H1 (cell line): Measurements from ENCODE around the gene RNASEH2C. TPM values are rescaled to one million over a fixed set of nuclear protein-coding genes. Genes with fewer than 3 reads are reported as not detected.

Experiments used
- CTCF ChIA-PET: fragments of 300-600 bp; sonication (Branson Sonifier 250); formaldehyde crosslinking; loops from one replicate; lab custom pipeline; 2021; ENCODE audit not compliant: partially characterized antibody; lab: Charles Lee
- POLR2A ChIA-PET: fragments of 300-600 bp; sonication (Branson Sonifier 250); formaldehyde crosslinking; loops from one replicate; lab custom pipeline; 2021; ENCODE audit warnings: inconsistent platforms; ENCODE audit not compliant: partially characterized antibody; lab: Charles Lee
- DNase-seq, 2 experiments: peaks; one replicate each; pipeline versions ENCODE4 v3.0.0 to v3.0.0-alpha.2; 2010 to 2022; ENCODE audit warnings: low spot score in 2 of 2, low read depth in 1 of 2, mixed read lengths in 1 of 2
- FAIRE-seq: peaks from 2 replicates; lab custom pipeline; 2011; peaks lifted over from hg19 to GRCh38; lab: Jason Lieb, UNC
- H2AFZ ChIP-seq: 2 replicates; pipeline ENCODE4 v1.8.1; 2012; ENCODE audit warnings: low read length, inconsistent platforms
- H2AK5ac ChIP-seq: 2 replicates; pipeline ENCODE4 v1.6.1; 2013; ENCODE audit warnings: low read depth, low read length
- H2BK120ac ChIP-seq: replicated peaks from 2 replicates; pipeline ENCODE3; 2013; ENCODE audit warnings: low read depth, low read length, inconsistent platforms
- H2BK12ac ChIP-seq: 2 replicates; pipeline ENCODE4 v1.6.1; 2013; ENCODE audit warnings: low read depth, low read length
- H2BK15ac ChIP-seq: 2 replicates; pipeline ENCODE4 v1.6.1; 2013; ENCODE audit warnings: low read length
- H2BK20ac ChIP-seq: 2 replicates; pipeline ENCODE4 v1.6.1; 2013; ENCODE audit warnings: low read length
- H2BK5ac ChIP-seq: 2 replicates; pipeline ENCODE4 v1.6.1; 2013; ENCODE audit warnings: low read depth, low read length
- H3K14ac ChIP-seq: 2 replicates; pipeline ENCODE4 v1.6.1; 2013; ENCODE audit warnings: inconsistent platforms; ENCODE audit not compliant: insufficient read length
- H3K18ac ChIP-seq: 2 replicates; pipeline ENCODE4 v1.6.1; 2013; ENCODE audit warnings: low read length; ENCODE audit errors: extremely low read depth
- H3K23ac ChIP-seq: 2 replicates; pipeline ENCODE4 v1.6.1; 2013; ENCODE audit warnings: inconsistent platforms; ENCODE audit not compliant: insufficient read length
- H3K23me2 ChIP-seq: 2 replicates; pipeline ENCODE4 v1.6.1; 2013; ENCODE audit warnings: low read depth, low read length
- H3K27ac ChIP-seq: 2 replicates; pipeline ENCODE4 v1.6.1; 2011; ENCODE audit warnings: low read depth, low read length, inconsistent platforms
- H3K27me3 ChIP-seq, 4 experiments: replicated peaks in 1 of 4; 1 replicate in 1 of 4; 2 replicates in 3 of 4; pipeline versions ENCODE4 v1.6.1 to v1.8.1; 2011 to 2013; ENCODE audit warnings: low read length in 3 of 4, mild to moderate bottlenecking in 3 of 4, inconsistent platforms in 2 of 4, mixed read lengths in 2 of 4, moderate library complexity in 1 of 4; ENCODE audit not compliant: control insufficient read depth in 3 of 4, insufficient read depth in 3 of 4; ENCODE audit errors: extremely low read depth in 1 of 4
- H3K36me3 ChIP-seq, 4 experiments: 2 replicates each; pipeline versions ENCODE4 v1.6.1 to v1.8.1; 2011 to 2013; ENCODE audit warnings: mild to moderate bottlenecking in 4 of 4, low read length in 3 of 4, moderate library complexity in 2 of 4, control low read depth in 1 of 4, inconsistent platforms in 1 of 4; ENCODE audit not compliant: insufficient read depth in 4 of 4, control insufficient read depth in 2 of 4
- H3K4ac ChIP-seq: replicated peaks from 2 replicates; pipeline ENCODE3; 2013; ENCODE audit warnings: low read length, low read depth, mixed read lengths, inconsistent platforms; ENCODE audit not compliant: insufficient read length
- H3K4me1 ChIP-seq, 4 experiments: replicated peaks in 1 of 4; 1 replicate in 1 of 4; 2 replicates in 3 of 4; pipeline versions ENCODE4 v1.6.1 to v1.8.1; 2011 to 2013; ENCODE audit warnings: low read length in 3 of 4, inconsistent platforms in 2 of 4, mixed read lengths in 1 of 4; ENCODE audit not compliant: insufficient read depth in 4 of 4, control insufficient read depth in 3 of 4
- H3K4me2 ChIP-seq, 2 experiments: 2 replicates each; pipeline versions ENCODE4 v1.6.1 to v1.8.1; 2011 to 2013; ENCODE audit warnings: low read depth in 2 of 2, low read length in 2 of 2, control low read depth in 1 of 2, inconsistent platforms in 1 of 2, mild to moderate bottlenecking in 1 of 2; ENCODE audit not compliant: insufficient read depth in 1 of 2
- H3K4me3 ChIP-seq, 4 experiments: fragments of 200-600, 300-600 bp in 1 of 4; sonication (generic), shearing (Covaris generic), sonication (Bioruptor Twin) in 1 of 4; 2 replicates each; pipeline versions ENCODE4 v1.5.1 to v1.8.1; 2011 to 2016; ENCODE audit warnings: low read length in 4 of 4, low read depth in 3 of 4, control low read depth in 2 of 4, inconsistent platforms in 2 of 4, mild to moderate bottlenecking in 2 of 4, mixed read lengths in 1 of 4, moderate library complexity in 1 of 4; ENCODE audit not compliant: insufficient read depth in 2 of 4; ENCODE audit errors: extremely low read depth in 1 of 4
- H3K56ac ChIP-seq: replicated peaks from 2 replicates; pipeline ENCODE3; 2013; ENCODE audit warnings: low read depth, mild to moderate bottlenecking, mixed read lengths, low read length, inconsistent platforms; ENCODE audit not compliant: insufficient read length
- H3K79me1 ChIP-seq: 2 replicates; pipeline ENCODE4 v1.6.1; 2013; ENCODE audit warnings: low read depth, low read length, control low read depth
- H3K79me2 ChIP-seq, 2 experiments: 2 replicates each; pipeline versions ENCODE4 v1.6.1 to v1.8.1; 2012 to 2013; ENCODE audit warnings: low read length in 2 of 2, mild to moderate bottlenecking in 2 of 2, inconsistent platforms in 1 of 2; ENCODE audit not compliant: insufficient read depth in 2 of 2, control insufficient read depth in 1 of 2
- H3K9ac ChIP-seq, 4 experiments: replicated peaks in 1 of 4; 1 replicate in 1 of 4; 2 replicates in 3 of 4; pipeline versions ENCODE4 v1.6.1 to v1.8.1; 2011 to 2013; ENCODE audit warnings: low read depth in 3 of 4, low read length in 3 of 4, control low read depth in 2 of 4, mild to moderate bottlenecking in 2 of 4, moderate library complexity in 2 of 4, inconsistent platforms in 1 of 4; ENCODE audit errors: extremely low read depth in 1 of 4
- H3K9me3 ChIP-seq, 2 experiments: 2 replicates each; pipeline versions ENCODE4 v1.6.1 to v1.8.1; 2012 to 2013; ENCODE audit warnings: mild to moderate bottlenecking in 2 of 2, moderate library complexity in 2 of 2, control low read depth in 1 of 2, inconsistent platforms in 1 of 2, low read depth in 1 of 2, low read length in 1 of 2, mixed read lengths in 1 of 2; ENCODE audit not compliant: insufficient read depth in 2 of 2
- H4K20me1 ChIP-seq, 2 experiments: replicated peaks in 1 of 2; 2 replicates each; pipeline versions ENCODE3 to v1.8.1; 2011 to 2013; ENCODE audit warnings: inconsistent platforms in 2 of 2, low read length in 2 of 2, mild to moderate bottlenecking in 1 of 2; ENCODE audit not compliant: insufficient read depth in 2 of 2, control insufficient read depth in 1 of 2
- H4K5ac ChIP-seq: 2 replicates; pipeline ENCODE4 v1.6.1; 2013; ENCODE audit warnings: low read length, low read depth, mixed read lengths, inconsistent platforms; ENCODE audit not compliant: insufficient read length
- H4K8ac ChIP-seq: 2 replicates; pipeline ENCODE4 v1.8.0; 2013; ENCODE audit warnings: mild to moderate bottlenecking, moderate library complexity, low read length, inconsistent platforms; ENCODE audit not compliant: insufficient read depth; ENCODE audit errors: extremely low read depth
- H4K91ac ChIP-seq: replicated peaks from 2 replicates; pipeline ENCODE3; 2013; ENCODE audit warnings: low read length, mixed read lengths, inconsistent platforms; ENCODE audit not compliant: insufficient read length
- ATF2 ChIP-seq: IDR thresholded peaks from 2 replicates; pipeline ENCODE4 v1.6.1; 2012; ENCODE audit warnings: low read length, inconsistent platforms
- BACH1 ChIP-seq: IDR thresholded peaks from 2 replicates; pipeline ENCODE4 v1.6.1; 2012; ENCODE audit warnings: low read length, improper control_type of control experiment
- BRCA1 ChIP-seq: IDR thresholded peaks from 2 replicates; pipeline ENCODE4 v1.6.1; 2012; ENCODE audit warnings: low read depth, low read length, improper control_type of control experiment
- CBX5 ChIP-seq: fragments of 300-800, 300-1000 bp; sonication (generic); IDR thresholded peaks from 2 replicates; pipeline ENCODE4 v1.7.1; 2016; ENCODE audit warnings: antibody characterized with exemption, low read length, low read depth
- CEBPB ChIP-seq: IDR thresholded peaks from 2 replicates; pipeline ENCODE4 v1.6.1; 2012; ENCODE audit warnings: low read depth, low read length
- CTBP2 ChIP-seq: IDR thresholded peaks from 2 replicates; pipeline ENCODE4 v1.7.0; 2011; ENCODE audit warnings: borderline replicate concordance, mild to moderate bottlenecking, moderate library complexity, mixed read lengths, low read length; ENCODE audit not compliant: insufficient read depth, insufficient read length
- GABPA ChIP-seq: IDR thresholded peaks from 2 replicates; pipeline ENCODE4 v1.6.1; 2011; ENCODE audit warnings: mild to moderate bottlenecking, low read length, moderate library complexity, borderline replicate concordance; ENCODE audit not compliant: insufficient read depth
- HDAC6 ChIP-seq: IDR thresholded peaks from one replicate; pipeline ENCODE4 v1.7.1; 2012; ENCODE audit warnings: low read depth, mild to moderate bottlenecking, inconsistent platforms, low read length, moderate library complexity
- KDM1A ChIP-seq: fragments of 200-600, 300-600 bp; sonication (generic); IDR thresholded peaks from 2 replicates; pipeline ENCODE4 v1.7.1; 2016; ENCODE audit warnings: mild to moderate bottlenecking, low read length, borderline replicate concordance
- POU5F1 ChIP-seq: IDR thresholded peaks from 2 replicates; pipeline ENCODE4 v1.6.1; 2011; ENCODE audit warnings: low read depth, mild to moderate bottlenecking, low read length, moderate library complexity
- RFX5 ChIP-seq: IDR thresholded peaks from 2 replicates; pipeline ENCODE4 v1.6.1; 2011; ENCODE audit warnings: low read depth, low read length, improper control_type of control experiment, borderline replicate concordance
- SIN3A ChIP-seq, 2 experiments: IDR thresholded peaks in 1 of 2; conservative IDR thresholded peaks in 1 of 2; 2 replicates each; pipeline ENCODE4 v1.6.1; 2011 to 2012; ENCODE audit warnings: low read length in 2 of 2, improper control_type of control experiment in 1 of 2, low read depth in 1 of 2, mild to moderate bottlenecking in 1 of 2
- TAF1 ChIP-seq: IDR thresholded peaks from 2 replicates; pipeline ENCODE4 v1.6.1; 2011; ENCODE audit warnings: mild to moderate bottlenecking, low read depth, low read length
- WGBS, 2 experiments: shearing (Covaris generic) in 1 of 2; methylation state at CpG; one replicate each; pipeline versions ENCODE4 v1.1.6 to v1.1.7; 2013 to 2015; ENCODE audit warnings: low lambda C conversion rate in 2 of 2, mixed read lengths in 2 of 2, inconsistent platforms in 1 of 2, low coverage in 1 of 2, missing lambda C conversion rate in 1 of 2; ENCODE audit not compliant: insufficient replicate concordance in 2 of 2, insufficient coverage in 1 of 2, insufficient read length in 1 of 2; ENCODE audit errors: extremely low coverage in 1 of 2, missing lambda C conversion rate in 1 of 2; 5-methylcytosine and 5-hydroxymethylcytosine counted together
- polyA plus RNA-seq, 7 experiments: library from polyadenylated mRNA; depleted of rRNA in 3 of 7; stranded (reverse) in 5 of 7; unstranded in 2 of 7; fragments of >200 nt in 5 of 7; fragments of 200-250 nt in 2 of 7; gene quantifications; 1 replicate in 5 of 7; 2 replicates in 1 of 7; 4 replicates in 1 of 7; pipeline versions ENCODE4 v1.2.1 to v1.2.3, GENCODE V29; 2011 to 2013; ENCODE audit warnings: missing spikeins in 2 of 7, mixed read lengths in 2 of 7
- total RNA-seq: library from RNA; stranded (reverse); fragmentation: NEBNext Ultra II Directional; extraction: Animal tissue kit (Norgen Biotek cat#: 25700); gene quantifications from 2 replicates; pipeline ENCODE4 v1.2.1, GENCODE V29; 2021

RNASEH2C gene
- total and polyA plus RNA-seq, 2 of the 8 experiments (the other 6 are each of a cell fraction or from before 2014, with no cell fraction given), result 40.2 to 60.3 TPM

- no peak overlapping the region for H3K56ac ChIP-seq
- no peak overlapping the region for H2AFZ ChIP-seq
- H3K79me2 ChIP-seq, result no peaks in the 10 kb centered on the region
- H3K36me3 ChIP-seq, result no peaks in the 10 kb centered on the region
- DNase-seq (no peak), FAIRE-seq (no peak)
- 83% methylated on average over 8 of the region's 8 CpGs; no CpG with 5 or more reads in 1 of the 2 experiments for WGBS, 2 experiments
- H3K14ac ChIP-seq, result no peak overlapping the region
- H3K27ac ChIP-seq, result no peak overlapping the region
- peaks cover 1% of the 10 kb centered on the region; the same call in 1 of the 2 replicates for H3K23me2 ChIP-seq
- H3K4me1 ChIP-seq, result no peaks in the 10 kb centered on the region
- H3K4me3 ChIP-seq, result no peak overlapping the region
- H3K4me2 ChIP-seq, result no peak overlapping the region
- H4K5ac ChIP-seq, result no peak overlapping the region
- H3K4ac ChIP-seq, result no peak overlapping the region
- H3K27me3 ChIP-seq, result no peaks in the 10 kb centered on the region; a peak in 3 of 7 replicates
- ChIA-PET POLR2A (no interaction called here), CTCF (interaction anchor here (0.6 kb wide), 1 partner anchor 47 kb away, joined by 5 read pairs; no protein-coding TSS in a partner anchor)
- no peak overlapping the region for H2AK5ac ChIP-seq
- no peak overlapping the region for H2BK12ac ChIP-seq
- H2BK15ac ChIP-seq, result no peak overlapping the region
- H2BK20ac ChIP-seq, result no peak overlapping the region
- H3K9me3 ChIP-seq, result 0 out of 4 replicates have a peak, but pooled peaks cover 0 to 7% of the 10 kb centered on the region in 2 experiments
- no peak overlapping the region for H2BK120ac ChIP-seq
- H3K79me1 ChIP-seq, result no peaks in the 10 kb centered on the region
- no peak overlapping the region for H3K18ac ChIP-seq
- no peaks in the 10 kb centered on the region for H4K20me1 ChIP-seq
- no peak overlapping the region for H3K9ac ChIP-seq
- H3K23ac ChIP-seq, result no peak overlapping the region
- H4K8ac ChIP-seq, result no peak overlapping the region
- no peak overlapping the region for H4K91ac ChIP-seq
- H2BK5ac ChIP-seq, result no peak overlapping the region
- TF ChIP-seq CBX5 (no peak), CTBP2 (no peak), BRCA1 (no peak), SIN3A (conservative IDR thresholded peaks at IDR 0.05 in 1 of 2, IDR thresholded peaks at IDR 0.05 in 1 of 2; ENCODE audit: low read depth in 1 of 2, low read length in 2 of 2) (no peak), CEBPB (no peak), ATF2 (no peak), HDAC6 (no peak), POU5F1 (no peak), RFX5 (no peak), TAF1 (no peak), BACH1 (no peak), GABPA (no peak), KDM1A (no peak)
Observed at GRCh38 chr11:65698205-65698604, 22.4 kb downstream of the RNASEH2C start.
